ENCODE measurements around the gene PCDHA3. TPM values are rescaled to one million over a fixed set of nuclear protein-coding genes. Genes with fewer than 3 reads are reported as not detected.
A peak's percentile ranks its signal among the peaks of the same experiment; 100 is the strongest.
"Not testable (repeated sequence)": the region's sequence is repeated elsewhere in the genome, so short reads cannot be mapped to it uniquely, and the experiment has no call there.

Gene PCDHA3
- total and polyA plus RNA-seq, 4 donors, result 0.07 to 0.74 (median 0.26) TPM

DNA sequence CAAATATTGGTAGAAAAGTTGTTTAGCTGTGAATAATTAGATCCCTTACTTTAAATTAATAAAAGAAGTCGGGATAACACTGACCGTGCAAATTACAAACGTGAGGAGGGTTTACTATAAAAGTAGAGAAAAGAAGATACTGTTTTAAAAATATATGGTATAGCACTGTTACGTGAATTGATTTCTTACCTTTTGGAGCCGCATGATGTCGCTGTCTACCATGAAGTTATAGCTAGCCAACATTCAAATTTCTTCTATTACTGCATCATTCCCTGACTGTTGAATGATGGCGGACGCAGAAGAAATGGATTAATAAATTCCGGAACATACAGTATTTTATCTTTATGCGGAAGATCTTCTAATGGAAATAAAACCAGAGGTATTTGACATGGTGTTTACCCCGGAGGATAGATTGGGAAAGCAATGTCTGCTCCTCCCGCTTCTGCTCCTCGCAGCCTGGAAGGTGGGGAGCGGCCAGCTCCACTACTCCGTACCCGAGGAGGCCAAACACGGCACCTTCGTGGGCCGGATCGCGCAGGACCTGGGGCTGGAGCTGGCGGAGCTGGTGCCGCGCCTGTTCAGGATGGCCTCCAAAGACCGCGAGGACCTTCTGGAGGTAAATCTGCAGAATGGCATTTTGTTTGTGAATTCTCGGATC is 27.0 kb downstream of the PCDHA3 start, which contains the start of gene PCDHA6:
Gene PCDHA6 (plus strand): TSS at position 257 of the 658 bp plus-strand sequence. CDS start 132 bp downstream, at position 389.
- no peak for ATAC-seq (ENCODE audit: insufficient read depth, low FRiP score)
- H3K36me3 ChIP-seq (ENCODE audit: control insufficient read depth in 4 of 4, insufficient read depth in 4 of 4, low read length in 4 of 4), result no peaks in the 10 kb centered on the region
- no peak within 1 kb of the TSS for H3K27ac ChIP-seq (ENCODE audit: low read depth in 1 of 2, low read length in 1 of 2)
- H3K4me1 ChIP-seq (ENCODE audit: control insufficient read depth in 5 of 5, insufficient read depth in 5 of 5, low read length in 5 of 5), result no peaks in the 10 kb centered on the region
- peaks cover 0 to 32% (median 3%) of the 10 kb centered on the region in 4 donors for H3K9me3 ChIP-seq (ENCODE audit: control insufficient read depth in 4 of 4, insufficient read depth in 3 of 4, low read length in 3 of 4)
- TF ChIP-seq, protein P1, sequence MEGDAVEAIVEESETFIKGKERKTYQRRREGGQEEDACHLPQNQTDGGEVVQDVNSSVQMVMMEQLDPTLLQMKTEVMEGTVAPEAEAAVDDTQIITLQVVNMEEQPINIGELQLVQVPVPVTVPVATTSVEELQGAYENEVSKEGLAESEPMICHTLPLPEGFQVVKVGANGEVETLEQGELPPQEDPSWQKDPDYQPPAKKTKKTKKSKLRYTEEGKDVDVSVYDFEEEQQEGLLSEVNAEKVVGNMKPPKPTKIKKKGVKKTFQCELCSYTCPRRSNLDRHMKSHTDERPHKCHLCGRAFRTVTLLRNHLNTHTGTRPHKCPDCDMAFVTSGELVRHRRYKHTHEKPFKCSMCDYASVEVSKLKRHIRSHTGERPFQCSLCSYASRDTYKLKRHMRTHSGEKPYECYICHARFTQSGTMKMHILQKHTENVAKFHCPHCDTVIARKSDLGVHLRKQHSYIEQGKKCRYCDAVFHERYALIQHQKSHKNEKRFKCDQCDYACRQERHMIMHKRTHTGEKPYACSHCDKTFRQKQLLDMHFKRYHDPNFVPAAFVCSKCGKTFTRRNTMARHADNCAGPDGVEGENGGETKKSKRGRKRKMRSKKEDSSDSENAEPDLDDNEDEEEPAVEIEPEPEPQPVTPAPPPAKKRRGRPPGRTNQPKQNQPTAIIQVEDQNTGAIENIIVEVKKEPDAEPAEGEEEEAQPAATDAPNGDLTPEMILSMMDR (IDR thresholded peaks at IDR 0.05; ENCODE audit: control extremely low read depth, extremely low read depth), result no peak
- no peak within 1 kb of the TSS for H3K4me3 ChIP-seq
- peak in 1 of 3 donors; percentile 3 for DNase-seq
- no peak within 1 kb of the TSS for H3K9ac ChIP-seq (ENCODE audit: insufficient read depth in 1 of 2, low read length in 2 of 2)
- peaks cover 0 to 7% (median 0%) of the 10 kb centered on the region in 3 donors for H3K27me3 ChIP-seq (ENCODE audit: control insufficient read depth in 3 of 3, insufficient read depth in 3 of 3, low read length in 2 of 3)
- WGBS, 2 donors, result 15 to 17% methylated on average over 27 of the region's 27 CpGs

DNA sequence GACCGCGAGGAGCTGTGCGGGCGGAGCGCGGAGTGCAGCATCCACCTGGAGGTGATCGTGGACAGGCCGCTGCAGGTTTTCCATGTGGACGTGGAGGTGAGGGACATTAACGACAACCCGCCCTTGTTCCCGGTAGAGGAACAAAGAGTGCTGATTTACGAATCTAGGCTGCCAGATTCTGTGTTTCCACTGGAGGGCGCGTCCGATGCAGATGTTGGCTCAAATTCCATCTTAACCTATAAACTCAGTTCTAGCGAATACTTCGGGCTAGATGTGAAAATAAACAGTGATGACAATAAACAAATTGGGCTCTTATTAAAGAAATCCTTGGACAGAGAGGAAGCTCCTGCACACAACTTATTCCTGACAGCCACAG is 27.5 kb downstream of the PCDHA3 start:
- Histone ChIP-seq H3K27me3 (ENCODE audit: control insufficient read depth in 3 of 3, insufficient read depth in 3 of 3, low read length in 2 of 3) (peaks cover 0 to 7% (median 0%) of the 10 kb centered on the region in 3 donors), H3K27ac (ENCODE audit: low read depth in 1 of 2, low read length in 1 of 2) (no peak overlapping the region), H3K36me3 (ENCODE audit: control insufficient read depth in 4 of 4, insufficient read depth in 4 of 4, low read length in 4 of 4) (no peaks in the 10 kb centered on the region), H3K4me3 (no peak overlapping the region), H3K9ac (ENCODE audit: insufficient read depth in 1 of 2, low read length in 2 of 2) (no peak overlapping the region), H3K4me1 (ENCODE audit: control insufficient read depth in 5 of 5, insufficient read depth in 5 of 5, low read length in 5 of 5) (no peaks in the 10 kb centered on the region), H3K9me3 (ENCODE audit: control insufficient read depth in 4 of 4, insufficient read depth in 3 of 4, low read length in 3 of 4) (peaks cover 0 to 27% (median 3%) of the 10 kb centered on the region in 4 donors)
- ATAC-seq (ENCODE audit: insufficient read depth, low FRiP score) (no peak), DNase-seq (no peak)
- TF ChIP-seq, protein P1 (IDR thresholded peaks at IDR 0.05; ENCODE audit: control extremely low read depth, extremely low read depth), result no peak
- 19 to 23% methylated on average over 14 to 18 of the region's 18 CpGs for WGBS, 2 donors

DNA sequence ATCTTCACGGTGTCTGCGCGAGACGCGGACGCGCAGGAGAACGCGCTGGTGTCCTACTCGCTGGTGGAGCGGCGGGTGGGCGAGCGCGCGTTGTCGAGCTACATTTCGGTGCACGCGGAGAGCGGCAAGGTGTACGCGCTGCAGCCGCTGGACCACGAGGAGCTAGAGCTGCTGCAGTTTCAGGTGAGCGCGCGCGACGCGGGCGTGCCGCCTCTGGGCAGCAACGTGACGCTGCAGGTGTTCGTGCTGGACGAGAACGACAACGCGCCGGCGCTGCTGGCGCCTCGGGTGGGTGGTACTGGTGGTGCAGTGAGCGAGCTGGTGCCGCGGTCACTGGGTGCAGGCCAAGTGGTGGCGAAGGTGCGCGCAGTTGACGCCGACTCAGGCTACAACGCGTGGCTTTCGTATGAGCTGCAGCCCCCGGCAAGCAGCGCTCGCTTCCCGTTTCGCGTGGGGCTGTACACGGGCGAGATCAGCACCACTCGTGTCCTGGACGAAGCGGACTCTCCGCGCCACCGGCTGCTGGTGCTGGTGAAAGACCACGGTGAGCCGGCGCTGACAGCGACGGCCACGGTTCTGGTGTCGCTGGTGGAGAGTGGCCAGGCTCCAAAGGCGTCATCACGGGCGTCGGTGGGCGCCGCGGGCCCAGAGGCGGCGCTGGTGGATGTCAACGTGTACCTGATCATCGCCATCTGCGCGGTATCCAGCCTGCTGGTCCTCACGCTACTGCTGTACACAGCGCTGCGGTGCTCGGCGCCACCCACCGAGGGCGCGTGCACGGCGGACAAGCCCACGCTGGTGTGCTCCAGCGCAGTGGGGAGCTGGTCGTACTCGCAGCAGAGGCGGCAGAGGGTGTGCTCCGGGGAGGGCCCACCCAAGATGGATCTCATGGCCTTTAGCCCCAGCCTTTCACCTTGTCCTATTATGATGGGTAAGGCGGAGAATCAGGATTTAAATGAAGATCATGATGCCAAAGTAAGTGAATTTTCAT is 28.9 kb downstream of the PCDHA3 start:
- H3K9ac ChIP-seq (ENCODE audit: insufficient read depth in 1 of 2, low read length in 2 of 2); H3K36me3 ChIP-seq (ENCODE audit: control insufficient read depth in 4 of 4, insufficient read depth in 4 of 4, low read length in 4 of 4); DNase-seq; H3K4me1 ChIP-seq (ENCODE audit: control insufficient read depth in 5 of 5, insufficient read depth in 5 of 5, low read length in 5 of 5); H3K27me3 ChIP-seq (ENCODE audit: control insufficient read depth in 3 of 3, insufficient read depth in 3 of 3, low read length in 2 of 3); H3K27ac ChIP-seq (ENCODE audit: low read depth in 1 of 2, low read length in 1 of 2); H3K4me3 ChIP-seq; ATAC-seq (ENCODE audit: insufficient read depth, low FRiP score): not testable (repeated sequence)
- peaks cover 0 to 25% (median 3%) of the 10 kb centered on the region in 4 donors for H3K9me3 ChIP-seq (ENCODE audit: control insufficient read depth in 4 of 4, insufficient read depth in 3 of 4, low read length in 3 of 4)
- 42 to 49% methylated on average over 85 to 106 of the region's 106 CpGs for WGBS, 2 donors

DNA sequence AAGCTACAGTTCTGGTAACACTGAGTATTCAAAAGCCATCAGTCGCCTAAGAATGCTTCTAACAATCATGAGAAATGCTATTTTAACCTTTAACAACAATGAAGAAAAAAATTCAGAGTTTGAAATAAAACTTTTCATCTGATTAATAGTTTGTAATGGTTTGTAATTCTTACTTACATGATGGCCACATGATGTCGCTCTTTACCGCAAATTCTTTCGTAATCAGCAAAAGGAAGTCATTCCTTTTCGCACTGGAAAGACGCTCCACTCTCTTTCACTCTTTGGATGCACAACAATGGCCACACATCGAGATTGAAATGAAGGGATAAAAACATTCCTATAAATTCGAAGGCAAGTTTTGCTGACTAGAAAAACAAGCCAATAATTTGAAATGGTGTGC is 33.1 kb downstream of the PCDHA3 start, which contains the start of gene PCDHA7:
Gene PCDHA7 (plus strand): TSS at position 277 of the 400 bp plus-strand sequence. CDS start 115 bp downstream, at position 392.
- Histone ChIP-seq H3K36me3 (ENCODE audit: control insufficient read depth in 4 of 4, insufficient read depth in 4 of 4, low read length in 4 of 4) (no peaks in the 10 kb centered on the region), H3K27me3 (ENCODE audit: control insufficient read depth in 3 of 3, insufficient read depth in 3 of 3, low read length in 2 of 3) (peaks cover 0 to 3% (median 0%) of the 10 kb centered on the region in 3 donors), H3K27ac (ENCODE audit: low read depth in 1 of 2, low read length in 1 of 2) (no peak within 1 kb of the TSS), H3K4me3 (no peak within 1 kb of the TSS), H3K4me1 (ENCODE audit: control insufficient read depth in 5 of 5, insufficient read depth in 5 of 5, low read length in 5 of 5) (no peaks in the 10 kb centered on the region), H3K9me3 (ENCODE audit: control insufficient read depth in 4 of 4, insufficient read depth in 3 of 4, low read length in 3 of 4) (peaks cover 0 to 34% (median 1%) of the 10 kb centered on the region in 4 donors), H3K9ac (ENCODE audit: insufficient read depth in 1 of 2, low read length in 2 of 2) (no peak within 1 kb of the TSS)
- WGBS, 2 donors, result 7 to 10% methylated on average over 8 of the region's 8 CpGs
- no peak for ATAC-seq (ENCODE audit: insufficient read depth, low FRiP score)
- DNase-seq, result peak in 2 of 3 donors; percentile 11 to 35
- TF ChIP-seq, protein P1 (IDR thresholded peaks at IDR 0.05; ENCODE audit: control extremely low read depth, extremely low read depth), result no peak

DNA sequence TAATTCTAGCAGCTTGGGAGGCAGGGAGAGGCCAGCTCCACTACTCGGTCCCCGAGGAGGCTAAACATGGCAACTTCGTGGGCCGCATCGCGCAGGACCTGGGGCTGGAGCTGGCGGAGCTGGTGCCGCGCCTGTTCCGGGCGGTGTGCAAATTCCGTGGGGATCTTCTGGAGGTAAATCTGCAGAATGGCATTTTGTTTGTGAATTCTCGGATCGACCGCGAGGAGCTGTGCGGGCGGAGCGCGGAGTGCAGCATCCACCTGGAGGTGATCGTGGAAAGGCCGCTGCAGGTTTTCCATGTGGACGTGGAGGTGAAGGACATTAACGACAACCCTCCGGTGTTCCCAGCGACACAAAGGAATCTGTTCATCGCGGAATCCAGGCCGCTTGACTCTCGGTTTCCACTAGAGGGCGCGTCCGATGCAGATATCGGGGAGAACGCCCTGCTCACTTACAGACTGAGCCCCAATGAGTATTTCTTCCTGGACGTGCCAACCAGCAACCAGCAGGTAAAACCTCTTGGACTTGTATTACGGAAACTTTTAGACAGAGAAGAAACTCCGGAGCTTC is 33.7 kb downstream of the PCDHA3 start:
- not testable (repeated sequence) for H3K9ac ChIP-seq (ENCODE audit: insufficient read depth in 1 of 2, low read length in 2 of 2); H3K4me1 ChIP-seq (ENCODE audit: control insufficient read depth in 5 of 5, insufficient read depth in 5 of 5, low read length in 5 of 5); H3K4me3 ChIP-seq; H3K27me3 ChIP-seq (ENCODE audit: control insufficient read depth in 3 of 3, insufficient read depth in 3 of 3, low read length in 2 of 3); ATAC-seq (ENCODE audit: insufficient read depth, low FRiP score); DNase-seq; H3K27ac ChIP-seq (ENCODE audit: low read depth in 1 of 2, low read length in 1 of 2); H3K36me3 ChIP-seq (ENCODE audit: control insufficient read depth in 4 of 4, insufficient read depth in 4 of 4, low read length in 4 of 4)
- peaks cover 0 to 29% (median 1%) of the 10 kb centered on the region in 4 donors for H3K9me3 ChIP-seq (ENCODE audit: control insufficient read depth in 4 of 4, insufficient read depth in 3 of 4, low read length in 3 of 4)
- WGBS, 2 donors, result 18 to 26% methylated on average over 24 to 27 of the region's 38 CpGs
